Measurements from ENCODE around the gene HOXA9. TPM values are rescaled to one million over a fixed set of nuclear protein-coding genes. Genes with fewer than 3 reads are reported as not detected.

Gene HOXA9
- total and polyA plus RNA-seq, 4 donors, result 0.02 to 0.70 TPM; not detected in 2

GRCh38 chr7:27112955-27113949, 52.1 kb downstream of the HOXA9 start:
- WGBS, result 20% methylated on average over 57 of the region's 57 CpGs
- Histone ChIP-seq H3K9me3 (ENCODE audit: control insufficient read depth in 4 of 4, low read length in 3 of 4) (no peaks in the 10 kb centered on the region), H3K27me3 (ENCODE audit: control insufficient read depth in 4 of 4, insufficient read depth in 4 of 4, low read length in 3 of 4) (peaks cover 0 to 25% (median 5%) of the 10 kb centered on the region in 4 donors), H3K36me3 (ENCODE audit: control insufficient read depth in 4 of 4, insufficient read depth in 3 of 4, low read depth in 1 of 4, low read length in 3 of 4) (no peaks in the 10 kb centered on the region), H3K9ac (ENCODE audit: low read depth in 1 of 2, low read length in 2 of 2) (no peak overlapping the region), H3K4me1 (ENCODE audit: control insufficient read depth in 4 of 4, insufficient read depth in 4 of 4, low read length in 3 of 4) (peaks cover 0 to 3% (median 2%) of the 10 kb centered on the region in 4 donors), H3K4me3 (ENCODE audit: low read depth in 1 of 3, low read length in 3 of 3) (peak overlapping the region in 1 of 3 donors; percentile 43), H3K27ac (ENCODE audit: low read depth in 1 of 2, low read length in 2 of 2) (peak overlapping the region; percentile 59 to 71)
- DNase-seq (ENCODE audit: low spot score), result no peak
- no peak for TF ChIP-seq REST (IDR thresholded peaks at IDR 0.05)
- peak; percentile 44 for TF ChIP-seq NR2F2 (IDR thresholded peaks at IDR 0.05)
- TF ChIP-seq RXRA (IDR thresholded peaks at IDR 0.05), result peak; percentile 43 to 57

Small RNA genes lying within 50 kb of the gene (small RNA-seq; reads per million reads assigned to genes)
- gene AC004080.5 (not detected), gene RF02140 (not detected), gene RF02141 (not detected)

Other genes with a start within 250 kb of the HOXA9 start
- gene HOXA1, start 69.5 kb downstream of the HOXA9 start, total RNA-seq, result under 1 TPM; 0.08 to 0.28 TPM
- gene HOXA1, start 69.5 kb downstream of the HOXA9 start, polyA plus RNA-seq, result under 1 TPM; 0.17 to 0.25 TPM
- under 1 TPM; 0.05 to 0.08 TPM for gene HOXA2, start 62.9 kb downstream of the HOXA9 start, total RNA-seq
- under 1 TPM; 0.08 to 0.13 TPM for gene HOXA2, start 62.9 kb downstream of the HOXA9 start, polyA plus RNA-seq
- gene HOXA4, start 34.8 kb downstream of the HOXA9 start, total RNA-seq, result under 1 TPM; 0.17 to 0.28 TPM
- 1 to 10 TPM in 1 of 2 donors, under 1 TPM in 1; 0.32 to 1.1 TPM for gene HOXA4, start 34.8 kb downstream of the HOXA9 start, polyA plus RNA-seq
- gene HOXA5, start 21.9 kb downstream of the HOXA9 start, total RNA-seq, result 1 to 10 TPM in 1 of 2 donors, under 1 TPM in 1; 0.42 to 2.1 TPM
- gene HOXA5, start 21.9 kb downstream of the HOXA9 start, polyA plus RNA-seq, result under 1 TPM; 0.40 to 0.90 TPM
- under 1 TPM in 1 of 2 donors, not detected in 1; 0.23 TPM for gene HOXA6, start 17.8 kb downstream of the HOXA9 start, total RNA-seq
- gene HOXA6, start 17.8 kb downstream of the HOXA9 start, polyA plus RNA-seq, result not detected
- under 1 TPM; 0.17 to 0.28 TPM for gene HOXA3, start 13.0 kb downstream of the HOXA9 start, total RNA-seq
- under 1 TPM; 0.11 to 0.23 TPM for gene HOXA3, start 13.0 kb downstream of the HOXA9 start, polyA plus RNA-seq
- gene HOXA7, start 8.9 kb downstream of the HOXA9 start, total RNA-seq, result under 1 TPM; under 0.01 to 0.05 TPM
- gene HOXA7, start 8.9 kb downstream of the HOXA9 start, polyA plus RNA-seq, result not detected
- under 1 TPM; 0.08 to 0.70 TPM for gene HOXA10, start 8.8 kb upstream of the HOXA9 start, total RNA-seq
- under 1 TPM; 0.03 to 0.17 TPM for gene HOXA10, start 8.8 kb upstream of the HOXA9 start, polyA plus RNA-seq
- gene HOXA11, start 19.7 kb upstream of the HOXA9 start, total RNA-seq, result not detected
- not detected for gene HOXA11, start 19.7 kb upstream of the HOXA9 start, polyA plus RNA-seq
- gene HOXA13, start 34.6 kb upstream of the HOXA9 start, total RNA-seq, result not detected
- under 1 TPM in 1 of 2 donors, not detected in 1; 0.02 TPM for gene HOXA13, start 34.6 kb upstream of the HOXA9 start, polyA plus RNA-seq
- gene EVX1, start 77.3 kb upstream of the HOXA9 start, total RNA-seq, result not detected
- not detected for gene EVX1, start 77.3 kb upstream of the HOXA9 start, polyA plus RNA-seq